ENCODE measurements around the gene TPRA1. TPM values are rescaled to one million over a fixed set of nuclear protein-coding genes. Genes with fewer than 3 reads are reported as not detected.

The TPRA1 gene
- total and polyA plus RNA-seq, 9 of the 15 experiments (the other 6 are each of a cell fraction or from before 2014, with no cell fraction given), result 0.66 to 21.5 (median 11.1) TPM

GRCh38 chr3:127566833-127567232 lies 23.7 kb downstream of the TPRA1 start:
- Histone ChIP-seq H3K36me3 (ENCODE audit: control insufficient read depth, insufficient read depth, low read length) (no peaks in the 10 kb centered on the region; the same call in 2 of the 3 replicates), H3K4me2 (ENCODE audit: insufficient read depth, low read length) (no peak overlapping the region), H3K27me3 (ENCODE audit: control insufficient read depth in 2 of 2, insufficient read depth in 2 of 2, low read length in 2 of 2) (peaks cover 0 to 37% of the 10 kb centered on the region in 2 experiments; a peak in 2 of 5 replicates), H3K9ac (ENCODE audit: insufficient read depth in 1 of 2, low read depth in 2 of 2, low read length in 2 of 2) (no peak overlapping the region), H3K9me1 (ENCODE audit: control insufficient read depth, insufficient read depth, low read length) (no peaks in the 10 kb centered on the region), H2AFZ (ENCODE audit: low read depth, low read length) (no peak overlapping the region), H3K9me3 (replicated peaks; ENCODE audit: control insufficient read depth, insufficient read depth, low read depth, low read length) (no peaks in the 10 kb centered on the region), H4K20me1 (replicated peaks; ENCODE audit: control insufficient read depth, insufficient read depth, low read length) (no peaks in the 10 kb centered on the region), H3K4me3 (no peak overlapping the region), H3K27ac (ENCODE audit: extremely low read depth, low read depth, low read length) (no peak overlapping the region), H3K79me2 (ENCODE audit: control insufficient read depth, insufficient read depth, low read length) (no peaks in the 10 kb centered on the region), H3K4me1 (replicated peaks in 1 of 2; ENCODE audit: control insufficient read depth in 2 of 2, insufficient read depth in 2 of 2, low read length in 2 of 2) (no peaks in the 10 kb centered on the region)
- DNase-seq (ENCODE audit: extremely low read depth in 1 of 4, low spot score in 3 of 4), result no peak
- WGBS (ENCODE audit: insufficient coverage, low coverage, missing lambda C conversion rate), result 0% methylated on average over 2 of the region's 9 CpGs
- intact Hi-C loops (cut with micrococcal nuclease), result no loop called here
- ChIA-PET CTCF (ENCODE audit: low intra/inter-chr PET ratio) (no interaction called here), POLR2A (interaction anchor here (0.6 kb wide), 1 partner anchor 9 kb away, joined by 3 read pairs; no protein-coding TSS in a partner anchor)
- in situ Hi-C loops (cut with MboI), result no loop called here
- no peak for TF ChIP-seq AFF1 (IDR thresholded peaks at IDR 0.05; ENCODE audit: low read depth in 1 of 2, partially characterized antibody in 2 of 2)
- TF ChIP-seq FOXO4 (CRISPR knock-in tag; IDR thresholded peaks at IDR 0.05), result no peak
- TF ChIP-seq MAZ (CRISPR knock-in tag; conservative IDR thresholded peaks at IDR 0.05 in 1 of 2, IDR thresholded peaks at IDR 0.05 in 1 of 2), result no peak
- TF ChIP-seq RBM17 (IDR thresholded peaks at IDR 0.05; ENCODE audit: borderline replicate concordance, low read depth, low read length), result no peak
- TF ChIP-seq CBX3 (IDR thresholded peaks at IDR 0.05; ENCODE audit: borderline replicate concordance in 1 of 2, low read length in 2 of 2), result no peak
- BruUV-seq (replicated peaks), result no TSS peak
- FAIRE-seq, result no peak
- no peak for ATAC-seq
